Midbrain (tissue), 1 donor: Measurements from ENCODE around the gene PRG2.
A peak's percentile ranks its signal among the peaks of the same experiment; 100 is the strongest.

Experiments
- DNase-seq: peaks from one replicate; lab custom pipeline; 2025; lab: John Stamatoyannopoulos, UW

PRG2 gene

GRCh38 chr11:57396744-57397143, 6.3 kb upstream of the PRG2 start:
- DNase-seq = no peak

GRCh38 chr11:57395905-57396623, 5.6 kb upstream of the PRG2 start:
- no peak for DNase-seq

- DNase-seq = no peak
Observed at GRCh38 chr11:57394203-57394965, 3.9 kb upstream of the PRG2 start.

- DNase-seq = no peak
Observed at GRCh38 chr11:57392763-57393105, 2.3 kb upstream of the PRG2 start.

GRCh38 chr11:57392066-57392762, 1.8 kb upstream of the PRG2 start:
- DNase-seq = no peak

GRCh38 chr11:57391539-57391938, 1.1 kb upstream of the PRG2 start:
- no peak for DNase-seq

GRCh38 chr11:57391111-57391510, 661 bp upstream of the PRG2 start:
- no peak for DNase-seq

GRCh38 chr11:57387289-57388030, 3.0 kb downstream of the PRG2 start:
- DNase-seq = peak; percentile 22

- no peak for DNase-seq
Observed at GRCh38 chr11:57386178-57386940, 4.1 kb downstream of the PRG2 start.

- no peak for DNase-seq
Observed at GRCh38 chr11:57380975-57381374, 9.5 kb downstream of the PRG2 start, which contains the start of gene PRG3. Gene PRG3, minus strand, starts transcription at chr11:57381150. Its CDS starts 442 bp downstream, at chr11:57380708.

- DNase-seq = no peak
Observed at GRCh38 chr11:57379732-57380131, 10.7 kb downstream of the PRG2 start.

- DNase-seq = no peak
Observed at GRCh38 chr11:57378186-57378585, 12.3 kb downstream of the PRG2 start.

- DNase-seq = no peak
Observed at GRCh38 chr11:57377107-57377506, 13.3 kb downstream of the PRG2 start.

GRCh38 chr11:57376095-57377090, 14.1 kb downstream of the PRG2 start:
- DNase-seq = no peak

GRCh38 chr11:57375490-57375889, 15.0 kb downstream of the PRG2 start:
- no peak for DNase-seq

- no peak for DNase-seq
Observed at GRCh38 chr11:57374966-57375365, 15.5 kb downstream of the PRG2 start.

GRCh38 chr11:57373146-57373545, 17.3 kb downstream of the PRG2 start:
- DNase-seq = no peak

GRCh38 chr11:57370941-57371340, 19.5 kb downstream of the PRG2 start:
- no peak for DNase-seq

GRCh38 chr11:57370251-57370650, 20.2 kb downstream of the PRG2 start:
- DNase-seq = no peak

GRCh38 chr11:57368845-57369232, 21.6 kb downstream of the PRG2 start:
- DNase-seq = no peak
